B cell (primary cell): Measurements from ENCODE around the gene RFK. TPM values are rescaled to one million over a fixed set of nuclear protein-coding genes. Genes with fewer than 3 reads are reported as not detected.

Source experiments
- ATAC-seq: fragments of 200-7000 bp; cut with Tn5 transposase; one replicate; pipeline ENCODE4 v1.10.0; 2021; ENCODE audit warnings: low read depth, mild to moderate bottlenecking, moderate number of reproducible peaks, moderate library complexity
- CTCF ChIA-PET: fragments of 350-600 bp; sonication (Branson Sonifier 250); formaldehyde crosslinking; loops from one replicate; lab custom pipeline; 2021; ENCODE audit warnings: antibody characterized with exemption, inconsistent platforms; lab: Charles Lee
- POLR2A ChIA-PET: fragments of 350-600 bp; sonication (Branson Sonifier 250); formaldehyde crosslinking; loops from one replicate; lab custom pipeline; 2021; ENCODE audit warnings: antibody characterized with exemption; lab: Charles Lee
- DNase-seq: peaks from one replicate; pipeline ENCODE4 v3.0.0; 2013
- H2AFZ ChIP-seq: 2 replicates; pipeline ENCODE4 v1.6.1; 2012; ENCODE audit warnings: mild to moderate bottlenecking, low read depth, low read length; ENCODE audit not compliant: insufficient read depth, poor library complexity, severe bottlenecking
- H3K27ac ChIP-seq, 2 donors: 1 replicate in 1 of 2; 2 replicates in 1 of 2; pipeline ENCODE4 v1.5.1; 2012 to 2013; ENCODE audit warnings: low read length in 2 of 2, mild to moderate bottlenecking in 2 of 2, moderate library complexity in 1 of 2
- H3K27me3 ChIP-seq, 4 experiments: fragments of 200-600 bp in 1 of 4; sonication (generic) in 1 of 4; replicated peaks in 1 of 4; 1 replicate in 2 of 4; 2 replicates in 2 of 4; pipeline versions ENCODE4 v1.6.1 to v1.7.0; 2013 to 2016; ENCODE audit warnings: low read length in 3 of 4, mild to moderate bottlenecking in 2 of 4, mixed read lengths in 1 of 4, moderate library complexity in 1 of 4; ENCODE audit not compliant: insufficient read depth in 4 of 4, control insufficient read depth in 3 of 4; ENCODE audit errors: control extremely low read depth in 1 of 4
- H3K36me3 ChIP-seq, 2 experiments: replicated peaks in 1 of 2; 1 replicate in 1 of 2; 2 replicates in 1 of 2; pipeline versions ENCODE4 v1.6.1 to v1.7.1; 2013; ENCODE audit warnings: low read length in 1 of 2; ENCODE audit not compliant: insufficient read depth in 2 of 2, control insufficient read depth in 1 of 2; ENCODE audit errors: control extremely low read depth in 1 of 2, extremely low read depth in 1 of 2
- H3K4me1 ChIP-seq, 2 donors: fragments of 200-600 bp in 1 of 2; sonication (generic) in 1 of 2; 1 replicate in 1 of 2; 2 replicates in 1 of 2; pipeline versions ENCODE4 v1.5.1 to v1.6.1; 2013 to 2017; ENCODE audit warnings: low read length in 2 of 2; ENCODE audit not compliant: control insufficient read depth in 2 of 2, insufficient read depth in 2 of 2
- H3K4me2 ChIP-seq: replicated peaks from 2 replicates; pipeline ENCODE3; 2012; ENCODE audit warnings: mild to moderate bottlenecking, low read depth, low read length; ENCODE audit not compliant: poor library complexity, severe bottlenecking
- H3K4me3 ChIP-seq, 5 experiments: fragments of 200-600 bp in 1 of 5; sonication (generic) in 1 of 5; 1 replicate in 3 of 5; 2 replicates in 2 of 5; pipeline versions ENCODE4 v1.5.1 to v1.7.0; 2011 to 2016; ENCODE audit warnings: low read length in 4 of 5, mild to moderate bottlenecking in 4 of 5, low read depth in 2 of 5, control low read depth in 1 of 5, moderate library complexity in 1 of 5; ENCODE audit not compliant: insufficient read depth in 1 of 5; ENCODE audit errors: control extremely low read depth in 1 of 5, extremely low read depth in 1 of 5
- H3K79me2 ChIP-seq: fragments of 200-600 bp; sonication (generic); one replicate; pipeline ENCODE4 v1.6.0; 2016; ENCODE audit warnings: low read length; ENCODE audit not compliant: control insufficient read depth, insufficient read depth
- H3K9ac ChIP-seq: fragments of 200-600 bp; sonication (generic); 2 replicates; pipeline ENCODE4 v1.6.1; 2017; ENCODE audit warnings: mild to moderate bottlenecking, low read length, moderate library complexity
- H3K9me3 ChIP-seq, 3 donors: one replicate each; pipeline versions ENCODE4 v1.6.1 to v1.7.1; 2013; ENCODE audit warnings: low read length in 2 of 3; ENCODE audit not compliant: control insufficient read depth in 2 of 3, insufficient read depth in 1 of 3; ENCODE audit errors: control extremely low read depth in 1 of 3
- H4K20me1 ChIP-seq: 2 replicates; pipeline ENCODE4 v1.6.0; 2012; ENCODE audit warnings: mild to moderate bottlenecking, low read length; ENCODE audit not compliant: insufficient read depth, control insufficient read depth, poor library complexity, severe bottlenecking
- H3K27ac Mint-ChIP-seq: one replicate; pipeline ENCODE4 v1.8.0; 2021; ENCODE audit warnings: mixed read lengths
- H3K27me3 Mint-ChIP-seq: one replicate; pipeline ENCODE4 v1.8.0; 2021; ENCODE audit warnings: mixed read lengths
- H3K4me1 Mint-ChIP-seq: one replicate; pipeline ENCODE4 v1.8.0; 2021; ENCODE audit warnings: mixed read lengths
- H3K4me3 Mint-ChIP-seq: one replicate; pipeline ENCODE4 v1.8.0; 2021; ENCODE audit warnings: mixed read lengths
- H3K9me3 Mint-ChIP-seq: one replicate; pipeline ENCODE4 v1.8.0; 2022; ENCODE audit warnings: mixed read lengths; ENCODE audit not compliant: insufficient read depth
- CTCF ChIP-seq: fragments of 200-600 bp; IDR thresholded peaks from one replicate; pipeline ENCODE4 v1.8.0; 2022; ENCODE audit warnings: antibody characterized with exemption, mild to moderate bottlenecking
- EZH2 ChIP-seq: IDR thresholded peaks from 2 replicates; pipeline ENCODE4 v1.6.1; 2012; ENCODE audit warnings: borderline replicate concordance, low read depth, mild to moderate bottlenecking, moderate library complexity, low read length; ENCODE audit not compliant: insufficient read depth, poor library complexity, severe bottlenecking
- WGBS: methylation state at CpG from one replicate; pipeline ENCODE4 v1.1.5; 2013; ENCODE audit warnings: missing lambda C conversion rate; ENCODE audit not compliant: insufficient coverage; 5-methylcytosine and 5-hydroxymethylcytosine counted together
- intact Hi-C: fragments of 100-400 bp; cut with micrococcal nuclease; formaldehyde crosslinking; loops from one replicate; pipeline ENCODE4 v1.10.0; 2022
- polyA plus RNA-seq: library from polyadenylated mRNA; depleted of rRNA; stranded (reverse); fragments of >200 nt; gene quantifications from 2 replicates; pipeline ENCODE4 v1.2.3, GENCODE V29; 2012
- total RNA-seq, 2 donors: library from RNA; stranded (reverse); fragments of 120-200 nt in 1 of 2; gene quantifications; 1 replicate in 1 of 2; 2 replicates in 1 of 2; pipeline versions ENCODE4 v1.2.3 to v1.2.4, GENCODE V29; 2013 to 2022

Gene RFK
- total and polyA plus RNA-seq, 2 donors (not counting 1 experiment from before 2014, with no cell fraction given) = 3.4 to 9.0 TPM

DNA sequence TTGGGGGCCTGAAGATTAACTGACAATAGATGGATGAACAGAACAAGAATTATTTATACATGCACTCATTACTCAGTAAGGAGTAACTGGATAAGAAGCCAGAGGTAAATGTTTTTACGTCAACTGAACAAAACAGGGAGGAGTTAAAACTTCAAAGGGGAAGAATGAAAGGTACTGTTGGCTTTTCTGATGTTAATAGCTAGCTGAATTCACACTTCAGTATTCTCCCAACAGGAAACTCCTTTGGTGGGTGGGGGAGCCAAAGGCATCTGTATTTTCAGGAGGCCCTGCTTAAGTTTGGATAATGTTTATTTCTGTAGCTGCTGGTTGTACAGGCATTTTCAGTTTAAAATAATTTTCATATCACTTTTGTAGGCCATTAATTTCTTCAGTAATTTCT, 23.2 kb upstream of the RFK start:
- Histone ChIP-seq H2AFZ (no peak overlapping the region), H3K4me2 (no peak overlapping the region), H3K27ac (no peak overlapping the region), H3K79me2 (no peaks in the 10 kb centered on the region), H3K9me3 (peaks cover 0 to 7% (median 3%) of the 10 kb centered on the region in 3 donors), H3K36me3 (no peaks in the 10 kb centered on the region), H3K4me1 (no peaks in the 10 kb centered on the region), H3K27me3 (no peaks in the 10 kb centered on the region), H3K4me3 (no peak overlapping the region), H3K9ac (no peak overlapping the region), H4K20me1 (no peaks in the 10 kb centered on the region)
- intact Hi-C loops = no loop called here
- Mint-ChIP-seq H3K27me3 (no peaks in the 10 kb centered on the region), H3K4me1 (no peaks in the 10 kb centered on the region), H3K9me3 (peaks cover 8% of the 10 kb centered on the region), H3K4me3 (no peak overlapping the region), H3K27ac (no peak overlapping the region)
- DNase-seq = no peak
- ChIA-PET CTCF (interaction anchor here (0.6 to 1.2 kb wide), 2 partner anchors 242 to 264 kb away, joined by 4 read pairs; no protein-coding TSS in a partner anchor), POLR2A (no interaction called here)
- no peak for ATAC-seq
- no CpG with 5 or more reads among the region's 1 CpG for WGBS
- no peak for TF ChIP-seq CTCF
- TF ChIP-seq EZH2 = no peak

- H3K27ac Mint-ChIP-seq = no peak overlapping the region
- Histone ChIP-seq H2AFZ (no peak overlapping the region), H3K9ac (no peak overlapping the region), H3K27me3 (no peaks in the 10 kb centered on the region), H3K9me3 (peaks cover 0 to 7% (median 3%) of the 10 kb centered on the region in 3 donors), H3K4me2 (no peak overlapping the region), H4K20me1 (no peaks in the 10 kb centered on the region), H3K36me3 (no peaks in the 10 kb centered on the region), H3K27ac (no peak overlapping the region), H3K4me3 (no peak overlapping the region), H3K79me2 (no peaks in the 10 kb centered on the region), H3K4me1 (no peaks in the 10 kb centered on the region)
- H3K4me3 Mint-ChIP-seq = no peak overlapping the region
- intact Hi-C loops = no loop called here
- H3K4me1 Mint-ChIP-seq = no peaks in the 10 kb centered on the region
- POLR2A ChIA-PET = no interaction called here
- ATAC-seq (no peak), DNase-seq (no peak)
- TF ChIP-seq EZH2 = no peak
- TF ChIP-seq CTCF = no peak
- CTCF ChIA-PET = no interaction called here
- H3K9me3 Mint-ChIP-seq = peaks cover 8% of the 10 kb centered on the region
- H3K27me3 Mint-ChIP-seq = no peaks in the 10 kb centered on the region
Observed at GRCh38 chr9:76415731-76416130, 21.5 kb upstream of the RFK start.
